C4-2B (cell line): ENCODE results near the gene KAT7.

Experiments used
- ZFX ChIP-seq: fragments of 450-650 bp; IDR thresholded peaks from 2 replicates; pipeline ENCODE4 v1.6.1; 2017
- TF ChIP-seq, protein P1 (sequence below): fragments of 450-650 bp; conservative IDR thresholded peaks from 2 replicates; pipeline ENCODE4 v1.5.1; 2017; ENCODE audit warnings: mild to moderate bottlenecking

DNA sequence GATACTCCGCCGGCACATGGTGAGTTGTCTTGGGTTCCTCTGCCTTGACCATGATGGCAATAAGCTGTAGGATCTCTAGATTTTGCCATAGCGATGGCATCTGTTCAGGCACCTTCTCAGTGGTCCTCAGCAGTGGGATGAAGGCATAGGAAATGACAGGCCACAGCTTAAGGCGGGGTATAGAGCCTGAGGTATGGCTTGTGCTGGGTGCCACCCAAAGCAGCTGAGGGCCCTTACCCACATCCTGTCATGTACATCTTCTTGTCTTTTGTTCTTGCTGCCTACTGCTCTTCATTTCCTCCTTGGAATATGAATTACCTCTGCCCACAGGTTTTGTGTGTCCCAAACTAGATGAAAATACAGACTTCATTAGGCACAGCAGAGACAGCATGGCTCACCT, 29.5 kb downstream of the KAT7 start:
- TF ChIP-seq, protein P1, sequence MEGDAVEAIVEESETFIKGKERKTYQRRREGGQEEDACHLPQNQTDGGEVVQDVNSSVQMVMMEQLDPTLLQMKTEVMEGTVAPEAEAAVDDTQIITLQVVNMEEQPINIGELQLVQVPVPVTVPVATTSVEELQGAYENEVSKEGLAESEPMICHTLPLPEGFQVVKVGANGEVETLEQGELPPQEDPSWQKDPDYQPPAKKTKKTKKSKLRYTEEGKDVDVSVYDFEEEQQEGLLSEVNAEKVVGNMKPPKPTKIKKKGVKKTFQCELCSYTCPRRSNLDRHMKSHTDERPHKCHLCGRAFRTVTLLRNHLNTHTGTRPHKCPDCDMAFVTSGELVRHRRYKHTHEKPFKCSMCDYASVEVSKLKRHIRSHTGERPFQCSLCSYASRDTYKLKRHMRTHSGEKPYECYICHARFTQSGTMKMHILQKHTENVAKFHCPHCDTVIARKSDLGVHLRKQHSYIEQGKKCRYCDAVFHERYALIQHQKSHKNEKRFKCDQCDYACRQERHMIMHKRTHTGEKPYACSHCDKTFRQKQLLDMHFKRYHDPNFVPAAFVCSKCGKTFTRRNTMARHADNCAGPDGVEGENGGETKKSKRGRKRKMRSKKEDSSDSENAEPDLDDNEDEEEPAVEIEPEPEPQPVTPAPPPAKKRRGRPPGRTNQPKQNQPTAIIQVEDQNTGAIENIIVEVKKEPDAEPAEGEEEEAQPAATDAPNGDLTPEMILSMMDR = no peak
- TF ChIP-seq ZFX = no peak
